C4-2B (cell line): ENCODE results near the gene CENPQ.

Experiments used
- CTCF ChIP-seq: fragments of 450-650 bp; conservative IDR thresholded peaks from 2 replicates; pipeline ENCODE4 v1.5.1; 2017; ENCODE audit warnings: mild to moderate bottlenecking
- ZFX ChIP-seq: fragments of 450-650 bp; IDR thresholded peaks from 2 replicates; pipeline ENCODE4 v1.6.1; 2017

GRCh38 chr6:49531774-49532569 lies 68.8 kb downstream of the CENPQ start:
- TF ChIP-seq CTCF: peak; percentile 96
- TF ChIP-seq ZFX: no peak
